GM21717 (cell line): Measurements from ENCODE around the gene CORIN.
A peak's percentile ranks its signal among the peaks of the same experiment; 100 is the strongest.

Experiments used
- ATAC-seq: cut with Tn5 transposase; IDR thresholded peaks from one replicate; pipeline ENCODE4 v1.9.1; 2021; ENCODE audit warnings: mild to moderate bottlenecking, moderate library complexity; ENCODE audit not compliant: unreplicated experiment

The CORIN gene

GRCh38 chr4:47836641-47837093, 1.2 kb downstream of the CORIN start:
- peak; percentile 67 for ATAC-seq

GRCh38 chr4:47835494-47835893, 2.4 kb downstream of the CORIN start:
- ATAC-seq, result no peak

- no peak for ATAC-seq
These were observed 6.7 kb downstream of the CORIN start for GRCh38 chr4:47831026-47831679.

- no peak for ATAC-seq
These were observed 7.4 kb downstream of the CORIN start for GRCh38 chr4:47830265-47831025.

GRCh38 chr4:47829438-47829837, 8.4 kb downstream of the CORIN start:
- ATAC-seq, result no peak

- no peak for ATAC-seq
These were observed 10.4 kb downstream of the CORIN start for GRCh38 chr4:47827343-47828047.

GRCh38 chr4:47824840-47825239, 13.0 kb downstream of the CORIN start:
- ATAC-seq, result no peak

GRCh38 chr4:47819178-47819577, 18.7 kb downstream of the CORIN start:
- no peak for ATAC-seq

- no peak for ATAC-seq
These were observed 20.6 kb downstream of the CORIN start for GRCh38 chr4:47817275-47817674.

- ATAC-seq, result no peak
These were observed 21.1 kb downstream of the CORIN start for GRCh38 chr4:47816748-47817147.

GRCh38 chr4:47814618-47815295, 23.1 kb downstream of the CORIN start:
- ATAC-seq, result no peak

- ATAC-seq, result no peak
These were observed 28.1 kb downstream of the CORIN start for GRCh38 chr4:47809654-47810203.

- ATAC-seq, result no peak
These were observed 33.3 kb downstream of the CORIN start for GRCh38 chr4:47804598-47804997.

GRCh38 chr4:47801481-47802002, 36.3 kb downstream of the CORIN start:
- no peak for ATAC-seq

- no peak for ATAC-seq
These were observed 39.7 kb downstream of the CORIN start for GRCh38 chr4:47798165-47798564.

GRCh38 chr4:47791965-47792364, 45.9 kb downstream of the CORIN start:
- ATAC-seq, result no peak

- ATAC-seq, result no peak
These were observed 47.8 kb downstream of the CORIN start for GRCh38 chr4:47790105-47790504.

- no peak for ATAC-seq
These were observed 49.7 kb downstream of the CORIN start for GRCh38 chr4:47788126-47788525.

GRCh38 chr4:47786958-47787370, 50.9 kb downstream of the CORIN start:
- no peak for ATAC-seq

- no peak for ATAC-seq
These were observed 52.7 kb downstream of the CORIN start for GRCh38 chr4:47785153-47785552.

GRCh38 chr4:47784222-47784621, 53.6 kb downstream of the CORIN start:
- ATAC-seq, result no peak
